T-helper 22 cell (primary cell): Measurements from ENCODE around the gene RWDD2A.
"Not testable (repeated sequence)": the region's sequence is repeated elsewhere in the genome, so short reads cannot be mapped to it uniquely, and the experiment has no call there.

Source experiments
- DNase-seq: peaks from one replicate; pipeline ENCODE4 v3.0.0-alpha.2; 2020; ENCODE audit warnings: low read depth

RWDD2A gene

GRCh38 chr6:83192871-83193746 lies at the start of gene RWDD2A, which contains the start of gene PGM3:
TSS of gene RWDD2A (plus strand) at chr6:83193357. CDS start at chr6:83194452, 1,095 bp downstream.
TSS of gene PGM3 (minus strand) at chr6:83193265. CDS start at chr6:83191012, 2,253 bp downstream.
- DNase-seq = peak; percentile 82

- no peak for DNase-seq
Observed at GRCh38 chr6:83151114-83151513, 42.0 kb upstream of the RWDD2A start.

- no peak for DNase-seq
Observed at GRCh38 chr6:83152913-83153312, 40.2 kb upstream of the RWDD2A start.

GRCh38 chr6:83153883-83154521 lies 39.2 kb upstream of the RWDD2A start:
- DNase-seq = no peak

GRCh38 chr6:83155794-83156193 lies 37.4 kb upstream of the RWDD2A start:
- DNase-seq = no peak

DNA sequence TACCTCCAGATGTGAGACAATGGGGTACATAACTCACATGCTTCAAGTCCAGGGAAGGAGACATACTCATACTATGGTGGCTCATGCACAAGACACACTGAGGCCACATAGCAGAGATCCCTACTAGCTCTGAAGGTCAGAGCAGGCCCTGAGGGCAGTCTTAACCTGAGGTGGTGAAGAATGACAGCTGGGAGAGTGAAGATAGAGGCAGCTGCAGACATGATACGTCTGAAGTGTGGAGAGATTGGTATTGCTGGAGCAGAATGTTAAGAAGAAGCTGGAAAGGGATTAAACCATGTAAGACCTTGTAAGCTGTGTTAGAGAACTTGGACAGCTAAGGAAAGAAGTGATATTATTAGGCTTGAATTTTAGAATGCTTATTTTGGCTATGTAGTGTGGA lies 33.0 kb upstream of the RWDD2A start:
- DNase-seq = no peak

DNA sequence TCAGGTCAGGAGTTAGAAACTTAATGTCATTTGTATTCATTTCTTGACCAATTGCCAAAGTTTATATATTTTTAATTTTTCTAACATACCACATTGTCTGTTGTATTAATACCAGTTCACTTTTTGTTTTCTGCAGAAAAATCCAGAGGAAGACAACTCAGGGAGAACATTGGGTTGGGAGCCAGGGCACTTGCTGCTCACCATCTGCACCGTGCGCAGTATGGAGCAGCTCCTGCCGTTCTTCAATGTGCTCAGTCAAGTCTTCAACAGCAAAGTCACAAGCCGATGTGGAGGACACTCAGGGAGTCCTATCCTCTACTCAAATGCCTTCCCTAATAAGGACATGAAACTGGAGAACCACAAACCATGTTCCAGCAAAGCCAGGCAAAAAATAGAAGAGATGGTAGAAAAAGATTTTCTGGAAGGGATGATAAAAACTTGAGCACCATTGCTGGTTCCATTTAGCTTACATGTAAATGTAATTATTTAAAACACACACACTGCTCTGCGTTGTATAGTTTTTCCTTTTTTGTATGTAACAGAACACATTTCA lies 25.4 kb upstream of the RWDD2A start:
- no peak for DNase-seq

DNA sequence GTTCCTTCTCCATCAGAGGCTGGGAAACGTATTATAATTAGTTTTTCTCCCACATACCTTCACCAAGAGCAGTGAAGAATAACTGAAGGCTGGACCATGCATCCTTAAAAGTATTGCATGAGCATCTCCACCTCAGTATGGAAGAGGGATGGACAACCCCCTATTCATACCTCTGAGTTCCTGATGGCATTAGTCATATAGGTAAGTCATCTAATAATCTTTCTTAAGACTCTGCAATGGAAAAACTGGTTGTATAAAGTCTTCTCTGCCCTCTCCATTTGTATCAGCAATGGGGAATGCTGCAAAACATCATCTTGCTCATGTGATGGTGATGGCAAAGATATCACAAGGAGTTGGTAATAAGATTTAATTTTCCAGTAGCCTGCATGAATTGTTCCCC lies 24.6 kb upstream of the RWDD2A start:
- DNase-seq = no peak

GRCh38 chr6:83169106-83169505 lies 24.1 kb upstream of the RWDD2A start:
- no peak for DNase-seq

GRCh38 chr6:83169511-83169910 lies 23.6 kb upstream of the RWDD2A start:
- DNase-seq = no peak

DNA sequence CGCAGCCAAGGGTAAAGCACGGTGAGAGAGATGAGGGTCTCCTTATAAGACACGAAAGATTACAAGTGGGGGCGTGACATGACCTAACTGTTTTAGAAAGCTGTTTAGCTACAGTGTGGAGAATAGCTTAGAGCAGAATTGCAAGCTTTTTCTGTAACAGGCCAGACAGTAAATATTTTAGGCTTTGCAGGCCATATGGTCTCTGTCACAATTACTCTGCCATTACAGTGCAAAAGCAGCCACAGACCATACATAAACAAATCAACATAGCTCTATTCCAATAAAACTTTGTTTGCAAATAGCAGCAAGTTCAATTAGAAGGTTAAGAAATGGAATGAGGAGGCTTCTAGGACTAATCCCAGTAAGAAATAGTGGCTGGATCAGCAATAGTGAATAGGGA lies 16.9 kb upstream of the RWDD2A start:
- DNase-seq = no peak

GRCh38 chr6:83180426-83180950 lies 12.7 kb upstream of the RWDD2A start:
- no peak for DNase-seq

DNA sequence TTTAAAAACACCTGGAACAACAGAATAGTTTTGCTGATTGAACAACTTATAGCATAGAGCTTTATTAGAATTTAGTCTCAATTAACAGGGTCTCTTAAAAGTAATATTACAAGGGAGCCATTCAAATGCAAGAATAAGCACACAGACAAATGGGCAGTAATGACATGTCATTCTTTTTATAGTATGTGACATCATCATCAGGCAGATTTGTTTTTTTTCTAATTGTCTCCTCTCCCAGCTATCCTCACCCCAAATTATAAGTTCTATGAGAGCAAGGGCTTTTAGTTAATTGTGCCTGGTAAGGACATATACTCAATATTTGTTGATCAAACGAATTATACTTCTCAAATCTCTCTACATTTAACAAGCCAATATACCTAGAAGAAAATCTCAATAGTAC lies 11.0 kb upstream of the RWDD2A start:
- DNase-seq = no peak

GRCh38 chr6:83183082-83183828 lies 9.9 kb upstream of the RWDD2A start:
- no peak for DNase-seq

GRCh38 chr6:83185096-83185495 lies 8.1 kb upstream of the RWDD2A start:
- no peak for DNase-seq

DNA sequence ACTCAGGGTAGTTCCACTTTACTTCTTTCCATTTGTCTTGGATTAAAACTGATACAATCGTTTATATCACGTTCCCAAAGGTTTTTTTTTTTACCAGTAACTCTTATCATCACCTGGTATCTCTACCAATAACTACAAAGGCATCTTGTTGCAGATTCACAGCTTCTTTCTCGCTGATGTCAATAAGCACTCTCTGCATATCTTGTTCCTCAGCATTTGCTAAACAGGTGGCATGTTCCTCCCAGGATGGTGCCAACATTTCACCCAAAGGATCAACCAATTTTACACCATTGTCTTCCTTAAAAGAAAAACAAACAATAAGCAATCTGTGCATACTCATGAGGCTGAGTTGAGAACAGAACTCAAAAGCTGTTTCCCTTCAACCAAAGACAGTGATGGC lies 4.7 kb upstream of the RWDD2A start:
- no peak for DNase-seq

DNA sequence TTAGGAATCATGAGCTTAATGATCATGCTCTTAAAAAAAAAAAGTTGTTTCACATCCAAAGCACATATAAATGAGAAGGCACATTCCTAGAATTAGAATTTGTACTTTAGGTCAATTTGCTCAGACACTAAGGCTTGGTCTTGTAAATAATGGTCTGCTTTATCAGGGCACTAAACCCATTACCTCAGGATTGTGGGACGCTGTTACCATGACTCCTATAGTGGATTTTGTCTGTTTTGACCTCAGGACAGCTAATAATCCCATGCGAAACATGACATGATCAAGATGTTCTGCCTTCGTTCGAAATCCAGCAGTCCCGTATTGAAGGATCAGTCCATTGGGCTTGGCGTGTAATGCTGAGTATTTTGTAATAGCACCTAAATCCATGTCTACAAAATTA lies 2.5 kb upstream of the RWDD2A start:
- DNase-seq = no peak

- DNase-seq = not testable (repeated sequence)
Observed at GRCh38 chr6:83191974-83192373, 1.2 kb upstream of the RWDD2A start.

- no peak for DNase-seq
Observed at GRCh38 chr6:83192456-83192855, 701 bp upstream of the RWDD2A start.

DNA sequence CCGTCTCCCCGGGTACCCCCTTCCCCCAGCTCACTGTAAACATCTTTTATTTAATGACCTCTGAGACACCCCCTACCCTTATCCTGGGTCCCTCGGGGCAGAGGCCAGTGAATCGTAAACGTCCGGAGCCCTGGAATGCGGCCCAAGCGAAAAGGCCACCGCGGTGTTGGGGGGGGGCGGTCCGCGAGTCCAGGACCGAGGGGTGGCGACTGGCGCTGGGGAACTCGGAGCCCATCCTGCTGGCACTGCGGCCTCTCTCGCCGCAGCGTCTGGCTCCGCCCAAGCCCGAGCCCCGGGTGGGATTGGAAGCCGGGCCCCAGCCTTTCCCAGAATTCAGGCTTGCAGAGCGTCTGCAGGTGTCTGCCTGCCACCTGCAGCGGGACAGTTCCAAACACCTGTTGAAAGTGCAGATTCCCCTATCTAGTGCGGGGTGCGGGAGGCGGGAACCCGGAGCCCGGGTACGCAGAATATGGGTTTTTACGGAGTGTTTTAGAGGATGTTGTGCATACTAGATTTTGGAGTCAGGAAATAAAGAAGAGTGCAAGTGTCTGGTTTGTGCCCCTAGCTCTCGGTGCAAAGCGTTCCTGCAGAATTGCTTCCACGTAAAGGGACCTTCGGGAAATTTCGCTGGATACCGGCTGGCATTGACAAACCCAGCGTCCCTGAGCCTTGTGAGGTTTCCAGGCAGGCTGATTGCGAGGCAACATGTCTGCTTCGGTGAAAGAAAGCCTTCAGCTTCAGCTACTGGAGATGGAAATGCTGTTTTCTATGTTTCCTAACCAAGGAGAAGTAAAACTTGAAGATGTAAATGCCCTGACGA lies 800 bp downstream of the RWDD2A start:
- DNase-seq = peak; percentile 4

DNA sequence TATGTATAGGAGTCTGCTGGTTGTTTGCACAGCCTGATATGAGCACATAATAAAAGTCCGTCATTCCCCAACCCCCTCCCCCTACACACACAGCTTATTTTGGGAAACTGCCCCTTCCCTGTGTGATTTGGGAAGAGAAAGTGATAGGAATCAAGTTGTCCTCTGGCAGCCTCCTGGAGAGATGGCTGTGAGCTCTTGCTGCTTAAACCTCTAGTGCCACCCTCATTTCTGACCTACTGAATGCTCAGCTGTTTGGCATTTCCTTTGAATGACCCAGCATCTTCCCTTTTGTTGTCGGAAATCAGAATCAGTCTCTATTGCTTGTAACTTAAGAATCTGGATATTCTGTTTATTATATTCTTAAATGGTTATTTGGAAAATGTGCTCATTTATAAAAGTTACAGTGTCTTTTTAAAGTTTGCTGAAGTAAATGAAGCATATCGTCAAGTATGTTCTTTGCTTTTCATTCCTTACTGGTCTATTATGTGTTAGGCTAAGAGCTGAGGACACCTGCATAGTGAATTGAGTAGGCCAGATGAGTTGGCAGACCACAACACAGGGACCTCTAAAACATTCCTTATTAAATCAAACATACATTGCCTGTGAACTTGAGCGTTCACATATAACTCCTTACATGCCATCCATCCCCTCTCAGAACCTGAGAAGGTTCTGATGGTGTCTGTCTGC lies 5.5 kb downstream of the RWDD2A start:
- no peak for DNase-seq
